ENCODE results near the gene PNLIPRP1.

The PNLIPRP1 gene

GRCh38 chr10:116602648-116603400 is 12.1 kb downstream of the PNLIPRP1 start:
- ATAC-seq: no peak

GRCh38 chr10:116606061-116606483 is 15.3 kb downstream of the PNLIPRP1 start:
- no peak for ATAC-seq

- no peak for ATAC-seq
Measured at GRCh38 chr10:116607336-116607735, 16.6 kb downstream of the PNLIPRP1 start.

- ATAC-seq: no peak
Measured at GRCh38 chr10:116608686-116609594, 18.2 kb downstream of the PNLIPRP1 start.

- ATAC-seq: no peak
Measured at GRCh38 chr10:116610443-116611152, 19.8 kb downstream of the PNLIPRP1 start.

- no peak for ATAC-seq
Measured at GRCh38 chr10:116611153-116611545, 20.4 kb downstream of the PNLIPRP1 start.

GRCh38 chr10:116612107-116612769 is 21.5 kb downstream of the PNLIPRP1 start:
- ATAC-seq: no peak

- no peak for ATAC-seq
Measured at GRCh38 chr10:116613471-116613870, 22.7 kb downstream of the PNLIPRP1 start.

- no peak for ATAC-seq
Measured at GRCh38 chr10:116614796-116615195, 24.0 kb downstream of the PNLIPRP1 start.

GRCh38 chr10:116615199-116615776 is 24.5 kb downstream of the PNLIPRP1 start:
- no peak for ATAC-seq

- ATAC-seq: no peak
Measured at GRCh38 chr10:116620423-116621400, 30.0 kb downstream of the PNLIPRP1 start, which contains the start of gene PNLIPRP2. PNLIPRP2 (plus strand) TSS chr10:116620953.

- no peak for ATAC-seq
Measured at GRCh38 chr10:116621476-116621875, 30.7 kb downstream of the PNLIPRP1 start.

- ATAC-seq: no peak
Measured at GRCh38 chr10:116621934-116622655, 31.3 kb downstream of the PNLIPRP1 start.

GRCh38 chr10:116625845-116626244 is 35.1 kb downstream of the PNLIPRP1 start:
- ATAC-seq: no peak

- no peak for ATAC-seq
Measured at GRCh38 chr10:116626815-116627214, 36.1 kb downstream of the PNLIPRP1 start.

- ATAC-seq: no peak
Measured at GRCh38 chr10:116627386-116627933, 36.7 kb downstream of the PNLIPRP1 start.

- no peak for ATAC-seq
Measured at GRCh38 chr10:116629340-116629739, 38.6 kb downstream of the PNLIPRP1 start.

- ATAC-seq: no peak
Measured at GRCh38 chr10:116630020-116630419, 39.3 kb downstream of the PNLIPRP1 start.

GRCh38 chr10:116631871-116632295 is 41.1 kb downstream of the PNLIPRP1 start:
- ATAC-seq: no peak
